Body of pancreas (tissue), 4 donors: Measurements from ENCODE around the gene NHERF2. TPM values are rescaled to one million over a fixed set of nuclear protein-coding genes. Genes with fewer than 3 reads are reported as not detected.
A peak's percentile ranks its signal among the peaks of the same experiment; 100 is the strongest.

Experiments used
- ATAC-seq: fragments of 150-250 bp; one replicate; pipeline ENCODE4 v1.9.1; 2016
- DNase-seq, 4 donors: peaks; one replicate each; pipeline ENCODE4 v3.0.0-alpha.2; 2019
- H3K27ac ChIP-seq, 4 donors: fragments of 200-600 bp; sonication (generic); 1 replicate in 3 of 4; 2 replicates in 1 of 4; pipeline versions ENCODE4 v1.5.1 to v1.6.1; 2016 to 2019; ENCODE audit warnings: mild to moderate bottlenecking in 1 of 4, mixed read lengths in 1 of 4, moderate library complexity in 1 of 4
- H3K27me3 ChIP-seq, 2 donors: fragments of 200-600 bp; sonication (generic); one replicate each; pipeline ENCODE4 v1.6.0; 2016; ENCODE audit warnings: mild to moderate bottlenecking in 1 of 2
- H3K36me3 ChIP-seq, 2 donors: fragments of 200-600 bp; sonication (generic); replicated peaks in 1 of 2; 2 replicates each; pipeline ENCODE4 v1.5.1; 2016; ENCODE audit warnings: low read depth in 2 of 2; ENCODE audit not compliant: insufficient read depth in 1 of 2
- H3K4me1 ChIP-seq: fragments of 200-600 bp; sonication (generic); one replicate; pipeline ENCODE4 v1.6.0; 2016
- H3K4me3 ChIP-seq, 2 donors: fragments of 200-600 bp; sonication (generic); 1 replicate in 1 of 2; 2 replicates in 1 of 2; pipeline ENCODE4 v1.5.1; 2016 to 2019
- H3K9me3 ChIP-seq, 3 donors: fragments of 200-600 bp; sonication (generic); 1 replicate in 2 of 3; 2 replicates in 1 of 3; pipeline ENCODE4 v1.5.1; 2016
- CTCF ChIP-seq, 7 experiments: fragments of 450-650 bp in 4 of 7; fragments of 200-600 bp in 3 of 7; sonication (generic) in 3 of 7; IDR thresholded peaks; one replicate each; pipeline ENCODE4 v1.5.1; 2016 to 2019; ENCODE audit warnings: antibody characterized with exemption in 7 of 7
- POLR2A ChIP-seq, 3 donors: fragments of 450-650 bp; IDR thresholded peaks; one replicate each; pipeline ENCODE4 v1.6.1; 2016; ENCODE audit warnings: antibody characterized with exemption in 3 of 3, mild to moderate bottlenecking in 2 of 3
- WGBS, 2 donors: methylation state at CpG; one replicate each; pipeline ENCODE4 v1.1.5; 2017; 5-methylcytosine and 5-hydroxymethylcytosine counted together
- intact Hi-C: fragments of 100-400 bp; cut with DNase I; formaldehyde crosslinking; loops from one replicate; pipeline ENCODE4 v1.15.1; 2023
- total RNA-seq, 2 donors: library from RNA; depleted of rRNA; stranded (reverse); fragments of >200 nt; gene quantifications; one replicate each; pipeline ENCODE4 v1.1.0, GENCODE V29; 2016

NHERF2 gene
- total RNA-seq, 2 donors from 2014 or later = 32.7 to 87.3 TPM

DNA sequence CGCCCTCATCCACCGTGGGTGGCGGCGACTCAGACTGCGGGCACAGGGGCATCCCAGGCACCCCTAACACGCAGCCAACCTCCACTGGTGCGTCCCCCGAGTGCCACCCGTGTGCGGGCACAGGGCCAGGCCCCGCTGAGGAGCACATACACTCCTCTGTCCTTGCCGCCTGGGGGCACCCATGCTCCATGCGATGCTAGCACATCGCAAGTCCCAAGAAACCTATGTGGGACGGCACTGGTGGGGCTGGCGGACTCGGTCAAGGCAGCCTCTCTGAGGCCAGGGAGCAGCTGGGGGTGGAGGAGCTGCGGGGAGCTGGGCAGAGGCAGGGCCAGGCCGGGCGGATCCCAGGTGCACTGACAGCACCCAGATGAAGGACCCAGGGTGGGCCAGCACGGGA, 21.1 kb upstream of the NHERF2 start:
- intact Hi-C loops = no loop called here
- peak in 2 of 4 donors; percentile 55 to 67 for DNase-seq
- no peak for ATAC-seq
- no peak for TF ChIP-seq POLR2A (IDR thresholded peaks at IDR 0.05)
- TF ChIP-seq CTCF (IDR thresholded peaks at IDR 0.05) = peak in 5 of 7 experiments; percentile 7 to 44 (median 32)
- no peaks in the 10 kb centered on the region for H3K9me3 ChIP-seq
- H3K36me3 ChIP-seq = peaks cover 13 to 14% of the 10 kb centered on the region in 2 donors
- H3K27me3 ChIP-seq = no peaks in the 10 kb centered on the region
- H3K4me1 ChIP-seq = peaks cover 64% of the 10 kb centered on the region
- peak overlapping the region in 3 of 4 donors; percentile 61 to 83 (median 72) for H3K27ac ChIP-seq
- H3K4me3 ChIP-seq = no peak overlapping the region
- WGBS, 2 donors = 44 to 57% methylated on average over 3 to 20 of the region's 21 CpGs

- Histone ChIP-seq H3K9me3 (no peaks in the 10 kb centered on the region), H3K27ac (peak overlapping the region in 3 of 4 donors; percentile 17 to 89 (median 61)), H3K36me3 (peaks cover 10 to 11% of the 10 kb centered on the region in 2 donors), H3K4me1 (peaks cover 66% of the 10 kb centered on the region), H3K4me3 (no peak overlapping the region), H3K27me3 (no peaks in the 10 kb centered on the region)
- TF ChIP-seq CTCF (IDR thresholded peaks at IDR 0.05) (no peak), POLR2A (IDR thresholded peaks at IDR 0.05) (no peak)
- ATAC-seq (no peak), DNase-seq (peak in 1 of 4 donors; percentile 14)
- WGBS, 2 donors = 84 to 88% methylated on average over 5 to 8 of the region's 8 CpGs
- intact Hi-C loops = no loop called here
Observed at GRCh38 chr16:2006317-2006716, 20.4 kb upstream of the NHERF2 start.

DNA sequence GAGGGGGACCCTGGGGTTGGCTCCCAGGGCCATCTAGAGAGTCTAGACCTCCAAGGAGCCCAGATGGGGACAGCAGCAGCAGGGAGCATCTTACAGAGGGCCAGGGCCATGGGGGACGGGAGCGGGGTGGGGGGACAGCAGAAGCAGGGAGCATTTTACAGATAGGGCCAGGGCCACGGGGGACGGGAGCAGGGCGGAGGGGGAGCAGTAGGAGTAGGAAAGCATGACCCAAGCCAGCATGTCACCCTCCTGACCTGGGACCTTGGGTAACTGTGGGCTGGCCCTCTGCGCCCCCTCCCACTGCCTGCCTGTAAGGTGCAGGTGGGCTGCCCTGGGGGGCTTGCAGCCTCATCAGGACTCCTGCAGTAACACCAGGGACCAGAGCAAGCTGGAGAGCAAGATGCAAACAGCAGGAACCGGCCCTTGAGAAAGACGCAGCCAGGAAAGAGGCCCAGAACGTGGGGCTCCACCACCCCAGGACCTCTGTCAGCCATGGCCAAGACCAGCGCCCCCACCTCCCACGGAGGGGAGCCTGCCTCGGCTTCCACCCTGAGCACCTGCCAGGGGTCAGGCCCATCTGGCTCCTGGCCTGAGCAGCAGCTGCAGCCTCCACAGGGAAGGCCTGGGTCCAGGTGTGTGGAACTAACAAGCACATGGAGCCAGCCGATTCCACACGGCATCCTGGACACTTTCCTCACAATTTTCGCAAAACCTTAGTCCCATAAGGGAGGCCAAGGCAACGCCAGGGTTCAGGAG, 19.4 kb upstream of the NHERF2 start:
- 43 to 55% methylated on average over 8 to 16 of the region's 16 CpGs for WGBS, 2 donors
- peak in 3 of 4 donors; percentile 53 to 63 (median 58) for DNase-seq

DNA sequence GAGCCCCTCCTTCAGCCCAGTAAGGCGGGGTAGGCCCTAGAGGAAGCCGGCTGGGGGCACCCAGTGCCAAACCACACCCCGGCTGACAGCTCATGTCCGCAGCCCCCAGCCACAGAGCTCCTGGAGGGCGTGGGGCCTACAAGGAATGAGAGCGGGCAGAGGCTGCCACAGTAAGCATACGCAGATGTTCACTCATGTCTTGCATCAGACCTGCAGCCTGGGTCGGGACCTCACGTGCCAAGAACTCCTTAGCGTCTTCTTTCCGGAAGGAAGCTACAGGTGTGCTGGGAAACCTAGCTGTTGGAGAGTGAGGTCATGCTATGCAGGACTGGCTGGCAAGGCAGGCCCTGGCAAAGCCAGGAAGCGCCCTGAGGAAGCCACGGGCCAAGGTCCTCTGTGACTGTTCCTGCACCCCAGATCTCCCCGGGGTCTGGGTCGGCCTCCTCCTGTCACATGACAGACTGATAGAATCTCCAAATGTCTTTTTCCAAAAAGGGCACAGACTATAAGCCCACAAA, 18.6 kb upstream of the NHERF2 start:
- TF ChIP-seq CTCF (IDR thresholded peaks at IDR 0.05) = no peak
- peak; percentile 39 to 64 (median 44) for TF ChIP-seq POLR2A (IDR thresholded peaks at IDR 0.05)
- intact Hi-C loops = no loop called here

More for the DNA sequence above, 19.4 kb upstream of the NHERF2 start:
- no peak for ATAC-seq
- Histone ChIP-seq H3K9me3 (no peaks in the 10 kb centered on the region), H3K27me3 (no peaks in the 10 kb centered on the region), H3K36me3 (peaks cover under 1 to 3% of the 10 kb centered on the region in 2 donors), H3K4me1 (peaks cover 66% of the 10 kb centered on the region), H3K4me3 (no peak overlapping the region), H3K27ac (peak overlapping the region; percentile 33 to 96 (median 78))
- intact Hi-C loops = no loop called here
- TF ChIP-seq POLR2A (IDR thresholded peaks at IDR 0.05) = no peak
- TF ChIP-seq CTCF (IDR thresholded peaks at IDR 0.05) = no peak

More for the DNA sequence above, 18.6 kb upstream of the NHERF2 start:
- DNase-seq (peak; percentile 66 to 86 (median 79)), ATAC-seq (peak; percentile 38)
- Histone ChIP-seq H3K27me3 (no peaks in the 10 kb centered on the region), H3K27ac (peak overlapping the region; percentile 66 to 96 (median 90)), H3K36me3 (no peaks in the 10 kb centered on the region), H3K9me3 (no peaks in the 10 kb centered on the region), H3K4me1 (peaks cover 66% of the 10 kb centered on the region), H3K4me3 (no peak overlapping the region)
- WGBS, 2 donors = 14 to 23% methylated on average over 6 to 15 of the region's 15 CpGs
